DOHH2 (cell line): ENCODE data around the gene ASIC5.

Source experiments
- EZH2phosphoT487 ChIP-seq: fragments of 200-600 bp; sonication (generic); IDR thresholded peaks from 2 replicates; pipeline ENCODE4 v1.6.1; 2017; ENCODE audit warnings: borderline replicate concordance, mild to moderate bottlenecking, antibody characterized with exemption, low read length, moderate library complexity, mixed read lengths
- TF ChIP-seq, protein P1 (sequence below): fragments of 200-600 bp; sonication (generic); IDR thresholded peaks from one replicate; pipeline ENCODE4 v1.5.1; 2014; ENCODE audit warnings: antibody characterized with exemption, mild to moderate bottlenecking, low read depth, low read length; ENCODE audit not compliant: poor library complexity, severe bottlenecking

DNA sequence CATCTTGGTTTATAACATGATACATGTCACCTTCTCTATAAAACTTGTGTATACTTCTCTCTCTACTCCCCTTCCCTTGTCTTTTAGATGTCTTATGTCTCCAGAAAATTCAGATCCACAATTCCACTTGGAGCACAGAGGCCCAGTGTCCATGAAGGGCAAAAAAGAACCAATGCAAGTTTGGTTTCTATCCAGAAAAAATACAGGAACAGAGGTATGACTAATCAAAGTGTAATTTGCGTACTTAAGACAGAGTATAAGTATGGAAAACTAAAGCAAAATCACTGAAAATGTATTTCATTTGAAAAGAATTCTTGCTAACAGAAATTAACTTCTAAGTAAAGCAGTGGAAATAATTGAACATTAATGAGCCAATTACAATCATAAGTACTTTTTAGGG, 61.1 kb downstream of the ASIC5 start:
- TF ChIP-seq, protein P1, sequence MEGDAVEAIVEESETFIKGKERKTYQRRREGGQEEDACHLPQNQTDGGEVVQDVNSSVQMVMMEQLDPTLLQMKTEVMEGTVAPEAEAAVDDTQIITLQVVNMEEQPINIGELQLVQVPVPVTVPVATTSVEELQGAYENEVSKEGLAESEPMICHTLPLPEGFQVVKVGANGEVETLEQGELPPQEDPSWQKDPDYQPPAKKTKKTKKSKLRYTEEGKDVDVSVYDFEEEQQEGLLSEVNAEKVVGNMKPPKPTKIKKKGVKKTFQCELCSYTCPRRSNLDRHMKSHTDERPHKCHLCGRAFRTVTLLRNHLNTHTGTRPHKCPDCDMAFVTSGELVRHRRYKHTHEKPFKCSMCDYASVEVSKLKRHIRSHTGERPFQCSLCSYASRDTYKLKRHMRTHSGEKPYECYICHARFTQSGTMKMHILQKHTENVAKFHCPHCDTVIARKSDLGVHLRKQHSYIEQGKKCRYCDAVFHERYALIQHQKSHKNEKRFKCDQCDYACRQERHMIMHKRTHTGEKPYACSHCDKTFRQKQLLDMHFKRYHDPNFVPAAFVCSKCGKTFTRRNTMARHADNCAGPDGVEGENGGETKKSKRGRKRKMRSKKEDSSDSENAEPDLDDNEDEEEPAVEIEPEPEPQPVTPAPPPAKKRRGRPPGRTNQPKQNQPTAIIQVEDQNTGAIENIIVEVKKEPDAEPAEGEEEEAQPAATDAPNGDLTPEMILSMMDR: no peak
- TF ChIP-seq EZH2phosphoT487: no peak
